DND-41 (cell line): Measurements from ENCODE around the gene CDC45.

Experiments
- EZH2 ChIP-seq: IDR thresholded peaks from 3 replicates; pipeline ENCODE4 v1.6.1; 2012; ENCODE audit warnings: borderline replicate concordance, low read depth, mild to moderate bottlenecking, moderate library complexity, low read length, inconsistent platforms; ENCODE audit not compliant: severe bottlenecking
- TF ChIP-seq, protein P1 (sequence below): IDR thresholded peaks from 2 replicates; pipeline ENCODE4 v1.5.1; 2012; ENCODE audit warnings: borderline replicate concordance, low read length, moderate library complexity, mild to moderate bottlenecking; ENCODE audit not compliant: poor library complexity, severe bottlenecking; ENCODE audit errors: extremely low read depth

DNA sequence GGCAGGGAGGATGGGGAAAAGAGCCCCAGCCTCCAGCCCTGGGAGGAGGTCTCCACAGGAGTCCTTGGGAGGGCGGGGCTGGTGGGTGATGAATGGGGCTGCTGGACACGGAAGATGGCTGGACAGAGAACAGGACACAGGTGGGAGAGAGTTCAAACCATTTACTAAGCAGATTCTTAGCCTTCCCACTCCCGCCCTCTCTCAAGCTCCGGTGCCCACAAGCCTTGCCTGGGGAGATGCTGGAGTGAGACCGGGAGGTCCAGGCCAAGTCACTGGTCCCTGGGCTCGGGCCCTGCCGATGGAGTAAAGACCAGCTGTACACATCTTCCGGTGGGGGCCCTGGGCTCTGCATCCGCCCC, 43.1 kb downstream of the CDC45 start:
- TF ChIP-seq, protein P1, sequence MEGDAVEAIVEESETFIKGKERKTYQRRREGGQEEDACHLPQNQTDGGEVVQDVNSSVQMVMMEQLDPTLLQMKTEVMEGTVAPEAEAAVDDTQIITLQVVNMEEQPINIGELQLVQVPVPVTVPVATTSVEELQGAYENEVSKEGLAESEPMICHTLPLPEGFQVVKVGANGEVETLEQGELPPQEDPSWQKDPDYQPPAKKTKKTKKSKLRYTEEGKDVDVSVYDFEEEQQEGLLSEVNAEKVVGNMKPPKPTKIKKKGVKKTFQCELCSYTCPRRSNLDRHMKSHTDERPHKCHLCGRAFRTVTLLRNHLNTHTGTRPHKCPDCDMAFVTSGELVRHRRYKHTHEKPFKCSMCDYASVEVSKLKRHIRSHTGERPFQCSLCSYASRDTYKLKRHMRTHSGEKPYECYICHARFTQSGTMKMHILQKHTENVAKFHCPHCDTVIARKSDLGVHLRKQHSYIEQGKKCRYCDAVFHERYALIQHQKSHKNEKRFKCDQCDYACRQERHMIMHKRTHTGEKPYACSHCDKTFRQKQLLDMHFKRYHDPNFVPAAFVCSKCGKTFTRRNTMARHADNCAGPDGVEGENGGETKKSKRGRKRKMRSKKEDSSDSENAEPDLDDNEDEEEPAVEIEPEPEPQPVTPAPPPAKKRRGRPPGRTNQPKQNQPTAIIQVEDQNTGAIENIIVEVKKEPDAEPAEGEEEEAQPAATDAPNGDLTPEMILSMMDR, result no peak
- TF ChIP-seq EZH2, result no peak
